Esophagus squamous epithelium (tissue), 4 donors: ENCODE results near the gene RILPL1.

Experiments
- POLR2A ChIP-seq, 4 donors: fragments of 450-650 bp; IDR thresholded peaks; one replicate each; pipeline ENCODE4 v1.6.1; 2017; ENCODE audit warnings: antibody characterized with exemption in 4 of 4, mild to moderate bottlenecking in 4 of 4, moderate library complexity in 3 of 4
- TF ChIP-seq, protein P1 (sequence below), 6 experiments: fragments of 450-650 bp in 4 of 6; fragments of 200-600 bp in 2 of 6; sonication (generic) in 2 of 6; IDR thresholded peaks; one replicate each; pipeline ENCODE4 v1.5.1; 2016 to 2019; ENCODE audit warnings: antibody characterized with exemption in 6 of 6, mild to moderate bottlenecking in 4 of 6, moderate library complexity in 4 of 6

DNA sequence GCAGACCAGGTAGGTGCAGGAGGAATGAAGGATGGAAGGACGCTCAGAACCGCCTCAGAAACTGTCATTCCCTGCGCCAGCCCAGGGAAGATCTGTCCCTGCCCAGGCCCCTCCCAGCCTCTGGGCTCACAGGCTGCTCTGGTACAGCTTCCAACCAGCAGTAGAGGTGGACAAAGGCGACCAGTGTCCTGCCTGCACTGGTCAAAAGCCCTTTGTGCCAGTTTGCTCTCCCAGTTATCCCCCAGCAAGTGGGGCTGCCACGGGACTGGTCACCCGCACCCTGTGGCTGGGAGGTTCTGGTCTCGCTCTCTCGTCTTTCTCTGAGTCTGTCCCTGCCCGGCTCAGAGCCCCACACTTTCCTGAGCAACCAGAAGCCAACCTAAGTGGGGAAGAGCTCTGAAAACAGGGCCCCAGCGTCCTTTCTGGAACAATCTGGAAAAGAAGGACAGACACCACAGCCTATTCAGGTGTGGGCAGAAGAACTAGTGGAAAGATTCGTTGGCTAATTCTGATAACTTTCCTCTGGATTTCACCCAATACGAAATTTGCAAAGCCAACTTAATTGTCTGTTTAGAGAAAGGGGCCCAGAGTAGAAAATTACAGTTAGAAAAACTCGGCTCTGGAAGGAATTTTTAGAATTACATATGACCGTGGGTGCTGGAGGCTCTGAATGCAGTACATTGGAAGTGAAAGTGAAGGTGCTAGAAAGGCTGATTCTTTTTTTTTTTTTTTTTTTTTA lies 53.9 kb downstream of the RILPL1 start:
- no peak for TF ChIP-seq POLR2A (IDR thresholded peaks at IDR 0.05)
- TF ChIP-seq, protein P1, sequence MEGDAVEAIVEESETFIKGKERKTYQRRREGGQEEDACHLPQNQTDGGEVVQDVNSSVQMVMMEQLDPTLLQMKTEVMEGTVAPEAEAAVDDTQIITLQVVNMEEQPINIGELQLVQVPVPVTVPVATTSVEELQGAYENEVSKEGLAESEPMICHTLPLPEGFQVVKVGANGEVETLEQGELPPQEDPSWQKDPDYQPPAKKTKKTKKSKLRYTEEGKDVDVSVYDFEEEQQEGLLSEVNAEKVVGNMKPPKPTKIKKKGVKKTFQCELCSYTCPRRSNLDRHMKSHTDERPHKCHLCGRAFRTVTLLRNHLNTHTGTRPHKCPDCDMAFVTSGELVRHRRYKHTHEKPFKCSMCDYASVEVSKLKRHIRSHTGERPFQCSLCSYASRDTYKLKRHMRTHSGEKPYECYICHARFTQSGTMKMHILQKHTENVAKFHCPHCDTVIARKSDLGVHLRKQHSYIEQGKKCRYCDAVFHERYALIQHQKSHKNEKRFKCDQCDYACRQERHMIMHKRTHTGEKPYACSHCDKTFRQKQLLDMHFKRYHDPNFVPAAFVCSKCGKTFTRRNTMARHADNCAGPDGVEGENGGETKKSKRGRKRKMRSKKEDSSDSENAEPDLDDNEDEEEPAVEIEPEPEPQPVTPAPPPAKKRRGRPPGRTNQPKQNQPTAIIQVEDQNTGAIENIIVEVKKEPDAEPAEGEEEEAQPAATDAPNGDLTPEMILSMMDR (IDR thresholded peaks at IDR 0.05) = no peak
